SK-N-SH treated with all-trans-retinoic acid at 6 μM for 48 hours (cell line): ENCODE results near the gene COL15A1.

Experiments used
- ATAC-seq: fragments of 200-7000 bp; cut with Tn5 transposase; 3 replicates; pipeline ENCODE4 v1.9.1; 2020; ENCODE audit warnings: mild to moderate bottlenecking, moderate library complexity
- BACH2 ChIP-seq: fragments of 250-450 bp; sonication (Bioruptor Pico); IDR thresholded peaks from 2 replicates; pipeline ENCODE4 v1.9.0; 2021; ENCODE audit warnings: mild to moderate bottlenecking, borderline replicate concordance
- CSDC2 ChIP-seq: fragments of 250-450 bp; sonication (Bioruptor Pico); IDR thresholded peaks from 2 replicates; pipeline ENCODE4 v1.5.0; 2020; ENCODE audit warnings: mild to moderate bottlenecking, moderate library complexity
- ESRRG ChIP-seq: fragments of 250-450 bp; sonication (Bioruptor Pico); IDR thresholded peaks from 2 replicates; pipeline ENCODE4 v1.6.1; 2021; ENCODE audit warnings: mild to moderate bottlenecking
- GLIS3 ChIP-seq: fragments of 250-450 bp; sonication (Bioruptor Pico); IDR thresholded peaks from 2 replicates; pipeline ENCODE4 v1.5.0; 2020; ENCODE audit warnings: mild to moderate bottlenecking, moderate library complexity
- ISL1 ChIP-seq: fragments of 250-450 bp; sonication (Bioruptor Pico); IDR thresholded peaks from 2 replicates; pipeline ENCODE4 v2.1.2; 2022; ENCODE audit warnings: mild to moderate bottlenecking, moderate library complexity
- OSR1 ChIP-seq: fragments of 250-450 bp; sonication (Bioruptor Pico); IDR thresholded peaks from 2 replicates; pipeline ENCODE4 v1.8.0; 2022; ENCODE audit warnings: moderate library complexity, mild to moderate bottlenecking, inconsistent platforms
- PPARA ChIP-seq: fragments of 250-450 bp; sonication (Bioruptor Pico); IDR thresholded peaks from 2 replicates; pipeline ENCODE4 v1.5.0; 2020; ENCODE audit warnings: mild to moderate bottlenecking, borderline replicate concordance
- RARB ChIP-seq: fragments of 250-450 bp; sonication (Bioruptor Pico); IDR thresholded peaks from 2 replicates; pipeline ENCODE4 v1.8.0; 2021; ENCODE audit warnings: mild to moderate bottlenecking, moderate library complexity
- SNAI2 ChIP-seq: fragments of 250-450 bp; sonication (Bioruptor Pico); IDR thresholded peaks from 2 replicates; pipeline ENCODE4 v1.5.0; 2020; ENCODE audit warnings: mild to moderate bottlenecking, moderate library complexity
- TOX ChIP-seq: fragments of 250-450 bp; sonication (Bioruptor Pico); IDR thresholded peaks from 2 replicates; pipeline ENCODE4 v1.8.0; 2021; ENCODE audit warnings: mild to moderate bottlenecking, moderate library complexity, borderline replicate concordance
- ZC3H10 ChIP-seq: fragments of 250-450 bp; sonication (Bioruptor Pico); IDR thresholded peaks from 2 replicates; pipeline ENCODE4 v1.5.1; 2021; ENCODE audit warnings: mild to moderate bottlenecking, moderate library complexity
- ZFP3 ChIP-seq: fragments of 250-450 bp; sonication (Bioruptor Pico); IDR thresholded peaks from 2 replicates; pipeline ENCODE4 v1.5.0; 2020; ENCODE audit warnings: mild to moderate bottlenecking, moderate library complexity
- ZFP30 ChIP-seq: fragments of 450-650 bp; formaldehyde crosslinking; IDR thresholded peaks from 2 replicates; pipeline ENCODE4 v1.5.0; 2022; ENCODE audit warnings: mild to moderate bottlenecking, moderate library complexity
- ZNF565 ChIP-seq: fragments of 450-650 bp; formaldehyde crosslinking; conservative IDR thresholded peaks from 2 replicates; pipeline ENCODE4 v1.5.0; 2020; ENCODE audit warnings: low read depth, mild to moderate bottlenecking, moderate library complexity
- ZNF70 ChIP-seq: fragments of 450-650 bp; formaldehyde crosslinking; IDR thresholded peaks from 2 replicates; pipeline ENCODE4 v1.5.0; 2020; ENCODE audit warnings: mild to moderate bottlenecking, moderate library complexity
- ZNF8 ChIP-seq: fragments of 450-650 bp; formaldehyde crosslinking; IDR thresholded peaks from 2 replicates; pipeline ENCODE4 v1.5.0; 2020; ENCODE audit warnings: mild to moderate bottlenecking, moderate library complexity
- TF ChIP-seq, protein P1 (sequence below): fragments of 250-450 bp; sonication (Bioruptor Pico); IDR thresholded peaks from 2 replicates; pipeline ENCODE4 v1.8.0; 2020; ENCODE audit warnings: mild to moderate bottlenecking, moderate library complexity, borderline replicate concordance
- TF ChIP-seq, protein P2 (sequence below): fragments of 250-450 bp; sonication (Bioruptor Pico); IDR thresholded peaks from 2 replicates; pipeline ENCODE4 v1.5.0; 2020; ENCODE audit warnings: mild to moderate bottlenecking, moderate library complexity
- TF ChIP-seq, protein P3 (sequence below): fragments of 250-450 bp; sonication (Bioruptor Pico); IDR thresholded peaks from 2 replicates; pipeline ENCODE4 v1.5.1; 2021; ENCODE audit warnings: mild to moderate bottlenecking, moderate library complexity
- TF ChIP-seq, protein P4 (sequence below): fragments of 250-450 bp; sonication (Bioruptor Pico); IDR thresholded peaks from 2 replicates; pipeline ENCODE4 v1.8.0; 2021; ENCODE audit warnings: low read depth, mild to moderate bottlenecking, moderate library complexity, borderline replicate concordance
- TF ChIP-seq, protein P5 (sequence below): fragments of 250-450 bp; sonication (Bioruptor Pico); IDR thresholded peaks from 2 replicates; pipeline ENCODE4 v1.5.1; 2020; ENCODE audit warnings: low read depth, mild to moderate bottlenecking, moderate library complexity

Gene COL15A1

DNA sequence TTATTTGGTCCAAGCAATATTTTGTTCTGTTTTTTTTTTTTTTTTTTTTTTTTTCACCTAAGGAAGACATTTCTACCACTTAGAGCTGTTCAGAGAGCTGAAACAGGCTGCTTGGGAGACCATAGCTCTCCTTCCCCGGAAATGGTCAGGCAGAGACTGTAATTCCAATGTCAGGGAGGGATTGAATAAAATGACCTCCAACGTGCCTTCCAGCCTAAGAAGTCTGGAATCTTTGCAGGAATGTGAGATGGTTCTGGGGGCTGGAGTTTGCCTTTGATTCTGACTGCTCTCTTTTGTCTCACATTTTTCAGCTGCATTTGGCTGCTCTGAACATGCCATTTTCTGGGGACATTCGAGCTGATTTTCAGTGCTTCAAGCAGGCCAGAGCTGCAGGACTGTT lies 122.9 kb downstream of the COL15A1 start:
- no peak for ATAC-seq
- TF ChIP-seq ZNF8 (CRISPR knock-in tag) (no peak), ZNF70 (CRISPR knock-in tag) (no peak), PPARA (CRISPR knock-in tag) (no peak), CSDC2 (no peak)
- TF ChIP-seq, protein P1, sequence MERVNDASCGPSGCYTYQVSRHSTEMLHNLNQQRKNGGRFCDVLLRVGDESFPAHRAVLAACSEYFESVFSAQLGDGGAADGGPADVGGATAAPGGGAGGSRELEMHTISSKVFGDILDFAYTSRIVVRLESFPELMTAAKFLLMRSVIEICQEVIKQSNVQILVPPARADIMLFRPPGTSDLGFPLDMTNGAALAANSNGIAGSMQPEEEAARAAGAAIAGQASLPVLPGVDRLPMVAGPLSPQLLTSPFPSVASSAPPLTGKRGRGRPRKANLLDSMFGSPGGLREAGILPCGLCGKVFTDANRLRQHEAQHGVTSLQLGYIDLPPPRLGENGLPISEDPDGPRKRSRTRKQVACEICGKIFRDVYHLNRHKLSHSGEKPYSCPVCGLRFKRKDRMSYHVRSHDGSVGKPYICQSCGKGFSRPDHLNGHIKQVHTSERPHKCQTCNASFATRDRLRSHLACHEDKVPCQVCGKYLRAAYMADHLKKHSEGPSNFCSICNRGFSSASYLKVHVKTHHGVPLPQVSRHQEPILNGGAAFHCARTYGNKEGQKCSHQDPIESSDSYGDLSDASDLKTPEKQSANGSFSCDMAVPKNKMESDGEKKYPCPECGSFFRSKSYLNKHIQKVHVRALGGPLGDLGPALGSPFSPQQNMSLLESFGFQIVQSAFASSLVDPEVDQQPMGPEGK (CRISPR knock-in tag) = no peak

DNA sequence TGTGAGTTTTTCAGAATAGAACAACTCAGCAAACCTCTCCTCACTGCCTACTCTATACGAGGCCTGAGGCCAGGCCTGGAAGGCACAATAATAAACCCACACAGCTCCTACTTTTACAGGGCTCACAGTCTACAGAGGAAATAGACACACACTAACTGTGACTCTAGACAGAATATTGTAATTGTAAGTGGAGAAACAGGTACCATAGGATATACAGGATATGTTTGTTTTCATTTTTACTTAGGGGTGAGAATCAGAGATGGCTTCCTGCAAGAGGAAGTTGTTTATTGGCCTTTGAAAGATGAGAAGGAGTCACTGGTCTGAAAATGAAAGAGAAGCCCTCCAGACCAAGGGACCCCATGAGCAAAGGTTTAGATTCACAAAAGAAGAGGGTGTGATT lies 125.4 kb downstream of the COL15A1 start:
- no peak for TF ChIP-seq ZFP30 (CRISPR knock-in tag)
- TF ChIP-seq, protein P2, sequence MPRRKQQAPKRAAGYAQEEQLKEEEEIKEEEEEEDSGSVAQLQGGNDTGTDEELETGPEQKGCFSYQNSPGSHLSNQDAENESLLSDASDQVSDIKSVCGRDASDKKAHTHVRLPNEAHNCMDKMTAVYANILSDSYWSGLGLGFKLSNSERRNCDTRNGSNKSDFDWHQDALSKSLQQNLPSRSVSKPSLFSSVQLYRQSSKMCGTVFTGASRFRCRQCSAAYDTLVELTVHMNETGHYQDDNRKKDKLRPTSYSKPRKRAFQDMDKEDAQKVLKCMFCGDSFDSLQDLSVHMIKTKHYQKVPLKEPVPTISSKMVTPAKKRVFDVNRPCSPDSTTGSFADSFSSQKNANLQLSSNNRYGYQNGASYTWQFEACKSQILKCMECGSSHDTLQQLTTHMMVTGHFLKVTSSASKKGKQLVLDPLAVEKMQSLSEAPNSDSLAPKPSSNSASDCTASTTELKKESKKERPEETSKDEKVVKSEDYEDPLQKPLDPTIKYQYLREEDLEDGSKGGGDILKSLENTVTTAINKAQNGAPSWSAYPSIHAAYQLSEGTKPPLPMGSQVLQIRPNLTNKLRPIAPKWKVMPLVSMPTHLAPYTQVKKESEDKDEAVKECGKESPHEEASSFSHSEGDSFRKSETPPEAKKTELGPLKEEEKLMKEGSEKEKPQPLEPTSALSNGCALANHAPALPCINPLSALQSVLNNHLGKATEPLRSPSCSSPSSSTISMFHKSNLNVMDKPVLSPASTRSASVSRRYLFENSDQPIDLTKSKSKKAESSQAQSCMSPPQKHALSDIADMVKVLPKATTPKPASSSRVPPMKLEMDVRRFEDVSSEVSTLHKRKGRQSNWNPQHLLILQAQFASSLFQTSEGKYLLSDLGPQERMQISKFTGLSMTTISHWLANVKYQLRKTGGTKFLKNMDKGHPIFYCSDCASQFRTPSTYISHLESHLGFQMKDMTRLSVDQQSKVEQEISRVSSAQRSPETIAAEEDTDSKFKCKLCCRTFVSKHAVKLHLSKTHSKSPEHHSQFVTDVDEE (CRISPR knock-in tag) = no peak
- TF ChIP-seq RARB (CRISPR knock-in tag) = no peak
- no peak for TF ChIP-seq ZNF8 (CRISPR knock-in tag)
- TF ChIP-seq, protein P3, sequence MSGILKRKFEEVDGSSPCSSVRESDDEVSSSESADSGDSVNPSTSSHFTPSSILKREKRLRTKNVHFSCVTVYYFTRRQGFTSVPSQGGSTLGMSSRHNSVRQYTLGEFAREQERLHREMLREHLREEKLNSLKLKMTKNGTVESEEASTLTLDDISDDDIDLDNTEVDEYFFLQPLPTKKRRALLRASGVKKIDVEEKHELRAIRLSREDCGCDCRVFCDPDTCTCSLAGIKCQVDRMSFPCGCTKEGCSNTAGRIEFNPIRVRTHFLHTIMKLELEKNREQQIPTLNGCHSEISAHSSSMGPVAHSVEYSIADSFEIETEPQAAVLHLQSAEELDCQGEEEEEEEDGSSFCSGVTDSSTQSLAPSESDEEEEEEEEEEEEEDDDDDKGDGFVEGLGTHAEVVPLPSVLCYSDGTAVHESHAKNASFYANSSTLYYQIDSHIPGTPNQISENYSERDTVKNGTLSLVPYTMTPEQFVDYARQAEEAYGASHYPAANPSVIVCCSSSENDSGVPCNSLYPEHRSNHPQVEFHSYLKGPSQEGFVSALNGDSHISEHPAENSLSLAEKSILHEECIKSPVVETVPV = no peak
- no peak for TF ChIP-seq PPARA (CRISPR knock-in tag)
- TF ChIP-seq, protein P4, sequence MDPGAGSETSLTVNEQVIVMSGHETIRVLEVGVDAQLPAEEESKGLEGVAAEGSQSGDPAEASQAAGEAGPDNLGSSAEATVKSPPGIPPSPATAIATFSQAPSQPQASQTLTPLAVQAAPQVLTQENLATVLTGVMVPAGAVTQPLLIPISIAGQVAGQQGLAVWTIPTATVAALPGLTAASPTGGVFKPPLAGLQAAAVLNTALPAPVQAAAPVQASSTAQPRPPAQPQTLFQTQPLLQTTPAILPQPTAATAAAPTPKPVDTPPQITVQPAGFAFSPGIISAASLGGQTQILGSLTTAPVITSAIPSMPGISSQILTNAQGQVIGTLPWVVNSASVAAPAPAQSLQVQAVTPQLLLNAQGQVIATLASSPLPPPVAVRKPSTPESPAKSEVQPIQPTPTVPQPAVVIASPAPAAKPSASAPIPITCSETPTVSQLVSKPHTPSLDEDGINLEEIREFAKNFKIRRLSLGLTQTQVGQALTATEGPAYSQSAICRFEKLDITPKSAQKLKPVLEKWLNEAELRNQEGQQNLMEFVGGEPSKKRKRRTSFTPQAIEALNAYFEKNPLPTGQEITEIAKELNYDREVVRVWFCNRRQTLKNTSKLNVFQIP (CRISPR knock-in tag) = no peak
- TF ChIP-seq ZC3H10 (CRISPR knock-in tag) = no peak
- TF ChIP-seq, protein P5, sequence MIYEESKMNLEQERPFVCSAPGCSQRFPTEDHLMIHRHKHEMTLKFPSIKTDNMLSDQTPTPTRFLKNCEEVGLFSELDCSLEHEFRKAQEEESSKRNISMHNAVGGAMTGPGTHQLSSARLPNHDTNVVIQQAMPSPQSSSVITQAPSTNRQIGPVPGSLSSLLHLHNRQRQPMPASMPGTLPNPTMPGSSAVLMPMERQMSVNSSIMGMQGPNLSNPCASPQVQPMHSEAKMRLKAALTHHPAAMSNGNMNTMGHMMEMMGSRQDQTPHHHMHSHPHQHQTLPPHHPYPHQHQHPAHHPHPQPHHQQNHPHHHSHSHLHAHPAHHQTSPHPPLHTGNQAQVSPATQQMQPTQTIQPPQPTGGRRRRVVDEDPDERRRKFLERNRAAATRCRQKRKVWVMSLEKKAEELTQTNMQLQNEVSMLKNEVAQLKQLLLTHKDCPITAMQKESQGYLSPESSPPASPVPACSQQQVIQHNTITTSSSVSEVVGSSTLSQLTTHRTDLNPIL (CRISPR knock-in tag) = no peak
- no peak for TF ChIP-seq OSR1 (CRISPR knock-in tag)
- no peak for TF ChIP-seq SNAI2 (CRISPR knock-in tag)
- TF ChIP-seq GLIS3 (CRISPR knock-in tag) = no peak
- no peak for TF ChIP-seq ISL1 (CRISPR knock-in tag)
- no peak for TF ChIP-seq ZNF565 (CRISPR knock-in tag)
- TF ChIP-seq BACH2 (CRISPR knock-in tag) = no peak
- no peak for TF ChIP-seq TOX (CRISPR knock-in tag)
- no peak for TF ChIP-seq ZFP3 (CRISPR knock-in tag)
- TF ChIP-seq ZNF70 (CRISPR knock-in tag) = no peak
- no peak for TF ChIP-seq ESRRG (CRISPR knock-in tag)
- TF ChIP-seq, all 23 proteins: peak for 0
- no peak for ATAC-seq

DNA sequence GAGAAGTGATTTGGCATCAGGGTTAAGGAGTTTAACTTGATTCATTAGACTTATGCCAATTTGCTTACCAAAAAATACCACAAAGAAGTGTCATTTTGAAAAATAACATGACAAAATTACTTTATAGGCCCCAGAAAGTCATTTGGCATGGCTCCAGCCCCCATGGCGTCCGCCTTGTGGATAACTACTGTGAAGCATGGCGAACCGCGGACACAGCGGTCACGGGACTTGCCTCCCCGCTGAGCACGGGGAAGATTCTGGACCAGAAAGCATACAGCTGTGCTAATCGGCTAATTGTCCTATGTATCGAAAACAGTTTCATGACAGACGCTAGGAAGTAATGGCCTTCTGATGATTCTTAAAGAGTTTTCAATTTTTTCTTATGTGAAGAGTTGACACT lies 125.8 kb downstream of the COL15A1 start:
- no peak for TF ChIP-seq RARB (CRISPR knock-in tag)
- TF ChIP-seq, protein P4 (CRISPR knock-in tag) = no peak
- TF ChIP-seq ZC3H10 (CRISPR knock-in tag) = no peak
- TF ChIP-seq ZNF70 (CRISPR knock-in tag) = no peak
- no peak for TF ChIP-seq TOX (CRISPR knock-in tag)
- no peak for ATAC-seq
